ENCODE measurements around the gene PAXX. TPM values are rescaled to one million over a fixed set of nuclear protein-coding genes. Genes with fewer than 3 reads are reported as not detected.

PAXX gene
- total and polyA plus RNA-seq, 2 donors (not counting 1 experiment from before 2014, with no cell fraction given), result 74.8 to 167 TPM

DNA sequence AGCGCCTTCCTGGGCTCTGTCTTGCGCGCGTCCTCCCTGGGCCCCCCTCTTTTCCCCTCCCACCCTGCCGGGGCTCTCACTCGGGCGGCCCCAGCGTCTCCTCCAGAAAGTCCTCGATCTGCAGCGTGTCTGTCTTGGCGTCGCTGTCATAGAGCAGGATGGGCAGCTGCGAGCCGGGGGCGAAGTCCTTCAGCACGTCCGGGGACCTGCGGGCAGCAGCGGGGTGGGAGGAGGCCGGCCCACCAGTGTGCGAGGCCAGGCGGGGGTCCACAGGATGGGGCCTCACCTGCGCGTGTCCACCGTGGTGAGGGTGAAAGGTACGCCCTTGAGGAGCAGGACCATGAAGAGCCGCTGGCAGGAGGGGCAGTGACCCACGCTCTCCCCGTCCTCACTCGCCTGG is 3.1 kb downstream of the PAXX start:
- peaks cover 17% of the 10 kb centered on the region for H4K20me1 ChIP-seq (ENCODE audit: control insufficient read depth, insufficient read depth, low read length, poor library complexity, severe bottlenecking)
- no peak overlapping the region for H3K4me3 Mint-ChIP-seq
- H3K27me3 Mint-ChIP-seq, result peaks cover 3% of the 10 kb centered on the region
- peaks cover 53% of the 10 kb centered on the region for H3K4me1 Mint-ChIP-seq
- peaks cover 0 to 4% (median 0%) of the 10 kb centered on the region in 4 experiments for H3K27me3 ChIP-seq (replicated peaks in 1 of 4; ENCODE audit: control extremely low read depth in 1 of 4, control insufficient read depth in 3 of 4, insufficient read depth in 4 of 4, low read length in 3 of 4)
- no peaks in the 10 kb centered on the region for H3K9me3 Mint-ChIP-seq (ENCODE audit: insufficient read depth)
- H3K27ac ChIP-seq (ENCODE audit: low read length in 2 of 2), result no peak overlapping the region
- peaks cover 53 to 70% of the 10 kb centered on the region in 2 donors for H3K4me1 ChIP-seq (ENCODE audit: control insufficient read depth in 2 of 2, insufficient read depth in 2 of 2, low read length in 2 of 2)
- CTCF ChIA-PET, result interaction anchor here (1.2 to 3.4 kb wide), 3 partner anchors 31 to 39 kb away, joined by 4 to 22 read pairs (median 11); partner anchors contain the start of gene ABCA2
- peaks cover 10% of the 10 kb centered on the region for H3K79me2 ChIP-seq (ENCODE audit: control insufficient read depth, insufficient read depth, low read length)
- H3K4me2 ChIP-seq (replicated peaks; ENCODE audit: low read depth, low read length, poor library complexity, severe bottlenecking), result peak overlapping the region; percentile 90
- H3K36me3 ChIP-seq (replicated peaks in 1 of 2; ENCODE audit: control extremely low read depth in 1 of 2, control insufficient read depth in 1 of 2, extremely low read depth in 1 of 2, insufficient read depth in 2 of 2, low read length in 1 of 2), result peaks cover 0 to 6% of the 10 kb centered on the region in 2 experiments
- WGBS (ENCODE audit: insufficient coverage), result 67% methylated on average over 29 of the region's 30 CpGs
- POLR2A ChIA-PET, result interaction anchor here (1.2 to 1.5 kb wide), 2 partner anchors 32 to 34 kb away, joined by 4 to 5 read pairs; no protein-coding TSS in a partner anchor
- no peak overlapping the region for H3K9ac ChIP-seq (ENCODE audit: low read length)
- DNase-seq (no peak), ATAC-seq (ENCODE audit: low read depth) (no peak)
- H3K9me3 ChIP-seq (ENCODE audit: control extremely low read depth in 1 of 3, control insufficient read depth in 2 of 3, insufficient read depth in 1 of 3, low read length in 2 of 3), result peaks cover 0 to 10% (median 0%) of the 10 kb centered on the region in 3 donors
- H3K4me3 ChIP-seq (ENCODE audit: control extremely low read depth in 1 of 5, extremely low read depth in 1 of 5, insufficient read depth in 1 of 5, low read depth in 2 of 5, low read length in 4 of 5), result no peak overlapping the region
- TF ChIP-seq, protein P1, sequence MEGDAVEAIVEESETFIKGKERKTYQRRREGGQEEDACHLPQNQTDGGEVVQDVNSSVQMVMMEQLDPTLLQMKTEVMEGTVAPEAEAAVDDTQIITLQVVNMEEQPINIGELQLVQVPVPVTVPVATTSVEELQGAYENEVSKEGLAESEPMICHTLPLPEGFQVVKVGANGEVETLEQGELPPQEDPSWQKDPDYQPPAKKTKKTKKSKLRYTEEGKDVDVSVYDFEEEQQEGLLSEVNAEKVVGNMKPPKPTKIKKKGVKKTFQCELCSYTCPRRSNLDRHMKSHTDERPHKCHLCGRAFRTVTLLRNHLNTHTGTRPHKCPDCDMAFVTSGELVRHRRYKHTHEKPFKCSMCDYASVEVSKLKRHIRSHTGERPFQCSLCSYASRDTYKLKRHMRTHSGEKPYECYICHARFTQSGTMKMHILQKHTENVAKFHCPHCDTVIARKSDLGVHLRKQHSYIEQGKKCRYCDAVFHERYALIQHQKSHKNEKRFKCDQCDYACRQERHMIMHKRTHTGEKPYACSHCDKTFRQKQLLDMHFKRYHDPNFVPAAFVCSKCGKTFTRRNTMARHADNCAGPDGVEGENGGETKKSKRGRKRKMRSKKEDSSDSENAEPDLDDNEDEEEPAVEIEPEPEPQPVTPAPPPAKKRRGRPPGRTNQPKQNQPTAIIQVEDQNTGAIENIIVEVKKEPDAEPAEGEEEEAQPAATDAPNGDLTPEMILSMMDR (IDR thresholded peaks at IDR 0.05), result no peak
- TF ChIP-seq EZH2 (IDR thresholded peaks at IDR 0.05; ENCODE audit: borderline replicate concordance, insufficient read depth, low read depth, low read length, poor library complexity, severe bottlenecking), result no peak
- peak overlapping the region; percentile 61 for H3K27ac Mint-ChIP-seq
- intact Hi-C loops (cut with micrococcal nuclease), result no loop called here
- H2AFZ ChIP-seq (ENCODE audit: insufficient read depth, low read depth, low read length, poor library complexity, severe bottlenecking), result no peak overlapping the region

DNA sequence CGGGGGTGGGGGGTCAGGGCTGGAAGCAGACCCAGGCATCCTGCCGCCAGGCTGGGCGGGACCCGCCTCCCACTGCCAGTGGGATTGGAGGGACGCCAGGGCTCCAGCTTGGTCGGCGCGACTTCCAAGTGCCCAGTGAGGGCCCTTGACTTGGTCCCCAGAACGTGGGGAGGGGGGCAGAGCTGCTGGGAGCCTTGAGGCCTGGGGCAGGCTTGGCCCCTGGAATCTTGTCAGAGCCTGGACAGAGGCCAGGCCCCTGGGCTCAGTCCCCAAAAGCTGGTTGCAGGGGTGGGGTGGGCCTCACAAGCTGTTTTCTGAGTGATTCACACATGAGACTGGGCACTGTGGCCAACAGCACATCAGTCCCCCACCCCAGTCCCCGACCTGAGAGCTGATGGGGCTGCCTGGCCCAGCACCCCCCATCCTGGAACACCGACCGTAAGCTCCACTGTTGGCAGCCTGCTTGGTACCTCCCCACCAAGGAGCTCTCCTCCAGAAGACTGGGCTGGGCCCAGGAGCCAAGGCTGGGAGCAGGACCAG is 3.6 kb downstream of the PAXX start:
- H3K27ac ChIP-seq (ENCODE audit: low read length in 2 of 2), result peak overlapping the region in 1 of 2 donors; percentile 27
- H3K9ac ChIP-seq (ENCODE audit: low read length), result peak overlapping the region; percentile 59

More for the DNA sequence above, 3.6 kb downstream of the PAXX start:
- POLR2A ChIA-PET, result interaction anchor here (0.5 to 1.5 kb wide), 4 partner anchors 14 to 189 kb away, joined by 3 to 5 read pairs (median 4); no protein-coding TSS in a partner anchor
- H3K79me2 ChIP-seq (ENCODE audit: control insufficient read depth, insufficient read depth, low read length), result peaks cover 10% of the 10 kb centered on the region
- TF ChIP-seq, protein P1 (IDR thresholded peaks at IDR 0.05), result no peak
- TF ChIP-seq EZH2 (IDR thresholded peaks at IDR 0.05; ENCODE audit: borderline replicate concordance, insufficient read depth, low read depth, low read length, poor library complexity, severe bottlenecking), result no peak
- H3K4me3 ChIP-seq (ENCODE audit: control extremely low read depth in 1 of 5, extremely low read depth in 1 of 5, insufficient read depth in 1 of 5, low read depth in 2 of 5, low read length in 4 of 5), result peak overlapping the region in 2 of 5 experiments; percentile 40 to 60
- no peak overlapping the region for H2AFZ ChIP-seq (ENCODE audit: insufficient read depth, low read depth, low read length, poor library complexity, severe bottlenecking)
- peaks cover 0 to 7% (median 0%) of the 10 kb centered on the region in 3 donors for H3K9me3 ChIP-seq (ENCODE audit: control extremely low read depth in 1 of 3, control insufficient read depth in 2 of 3, insufficient read depth in 1 of 3, low read length in 2 of 3)
- Mint-ChIP-seq H3K27me3 (peaks cover 3% of the 10 kb centered on the region), H3K9me3 (ENCODE audit: insufficient read depth) (no peaks in the 10 kb centered on the region), H3K27ac (peak overlapping the region; percentile 82), H3K4me1 (peaks cover 55% of the 10 kb centered on the region), H3K4me3 (peak overlapping the region; percentile 76)
- peaks cover 58 to 75% of the 10 kb centered on the region in 2 donors for H3K4me1 ChIP-seq (ENCODE audit: control insufficient read depth in 2 of 2, insufficient read depth in 2 of 2, low read length in 2 of 2)
- peaks cover 17% of the 10 kb centered on the region for H4K20me1 ChIP-seq (ENCODE audit: control insufficient read depth, insufficient read depth, low read length, poor library complexity, severe bottlenecking)
- peaks cover 0 to 4% (median 0%) of the 10 kb centered on the region in 4 experiments for H3K27me3 ChIP-seq (replicated peaks in 1 of 4; ENCODE audit: control extremely low read depth in 1 of 4, control insufficient read depth in 3 of 4, insufficient read depth in 4 of 4, low read length in 3 of 4)
- intact Hi-C loops (cut with micrococcal nuclease), result no loop called here
- H3K36me3 ChIP-seq (replicated peaks in 1 of 2; ENCODE audit: control extremely low read depth in 1 of 2, control insufficient read depth in 1 of 2, extremely low read depth in 1 of 2, insufficient read depth in 2 of 2, low read length in 1 of 2), result peaks cover 0 to 6% of the 10 kb centered on the region in 2 experiments
- DNase-seq (no peak), ATAC-seq (ENCODE audit: low read depth) (no peak)
- CTCF ChIA-PET, result interaction anchor here (0.6 to 3.4 kb wide), 6 partner anchors 30 to 154 kb away, joined by 3 to 22 read pairs (median 4); partner anchors contain the start of genes ABCA2, AJM1 and NPDC1
- 72% methylated on average over 12 of the region's 12 CpGs for WGBS (ENCODE audit: insufficient coverage)
- H3K4me2 ChIP-seq (replicated peaks; ENCODE audit: low read depth, low read length, poor library complexity, severe bottlenecking), result peak overlapping the region; percentile 90
